SH-SY5Y (cell line): Measurements from ENCODE around the gene GREB1.

Experiments used
- GATA2 ChIP-seq: IDR thresholded peaks from 2 replicates; pipeline ENCODE4 v1.6.1; 2011; ENCODE audit warnings: mild to moderate bottlenecking, low read depth, low read length
- GATA3 ChIP-seq: IDR thresholded peaks from 2 replicates; pipeline ENCODE4 v1.6.1; 2011; ENCODE audit warnings: low read depth, mild to moderate bottlenecking, low read length, moderate library complexity

DNA sequence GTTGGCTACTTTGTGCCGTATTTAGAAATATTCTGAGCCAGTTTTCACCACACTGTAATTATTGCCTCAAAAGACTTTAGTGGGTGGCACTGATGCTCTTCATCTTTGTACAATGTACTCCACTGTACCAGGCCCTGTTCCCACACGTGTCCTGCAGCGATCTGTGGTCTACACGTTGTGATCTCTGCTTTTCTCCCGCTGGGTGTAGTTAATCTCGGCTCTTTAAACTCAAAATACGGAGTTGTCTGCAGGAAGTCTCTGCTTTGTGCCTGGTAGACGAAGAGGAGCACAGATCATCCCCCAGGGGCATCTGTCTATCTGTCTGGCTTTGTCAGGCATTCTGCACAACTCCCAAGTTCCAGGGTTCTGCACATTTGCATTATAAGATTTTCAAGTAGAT is 12.1 kb upstream of the GREB1 start:
- TF ChIP-seq GATA2, result no peak
- TF ChIP-seq GATA3, result no peak
